SK-N-SH (cell line): ENCODE data around the gene P2RX5.

Experiments used
- ELF1 ChIP-seq: IDR thresholded peaks from 2 replicates; pipeline ENCODE4 v1.4.0; 2012
- FOXM1 ChIP-seq: IDR thresholded peaks from 2 replicates; pipeline ENCODE4 v1.4.0; 2012; ENCODE audit warnings: low read depth, mild to moderate bottlenecking
- NFIC ChIP-seq: IDR thresholded peaks from 2 replicates; pipeline ENCODE4 v1.4.0; 2012; ENCODE audit warnings: borderline replicate concordance
- RCOR1 ChIP-seq: fragments of 150-350 bp; IDR thresholded peaks from 2 replicates; pipeline ENCODE4 v1.6.1; 2017; ENCODE audit warnings: antibody characterized with exemption, low read length
- YY1 ChIP-seq: IDR thresholded peaks from 2 replicates; pipeline ENCODE4 v1.4.0; 2012; ENCODE audit warnings: low read depth, mild to moderate bottlenecking
- TF ChIP-seq, protein P1 (sequence below): fragments of 200-600 bp; sonication (generic); IDR thresholded peaks from 2 replicates; pipeline ENCODE4 v1.6.1; 2017; ENCODE audit warnings: antibody characterized with exemption, mild to moderate bottlenecking, moderate library complexity
- TF ChIP-seq, protein P2 (sequence below): IDR thresholded peaks from 2 replicates; pipeline ENCODE4 v1.6.1; 2012; ENCODE audit warnings: mild to moderate bottlenecking, low read depth, low read length, moderate library complexity

DNA sequence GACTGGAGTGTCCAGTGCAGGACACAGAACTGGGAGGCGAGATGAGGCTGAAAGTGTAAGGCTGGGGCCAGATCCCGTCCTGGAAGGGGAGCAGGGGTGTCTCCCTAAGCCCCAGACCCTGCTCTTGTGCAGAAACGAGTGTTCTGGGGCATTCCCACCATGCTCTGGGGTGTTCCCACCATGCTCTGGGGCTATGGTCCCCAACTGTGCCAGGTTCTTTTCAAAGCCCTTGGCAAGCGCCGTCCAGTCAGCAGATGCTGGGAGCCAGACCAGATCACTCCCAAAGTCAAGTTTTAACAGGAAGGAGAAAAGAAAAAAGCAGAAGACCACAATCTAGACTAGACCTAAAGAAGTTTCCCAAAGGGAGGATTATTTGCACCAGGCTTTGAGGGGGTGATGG, 30.1 kb downstream of the P2RX5 start:
- TF ChIP-seq, protein P1, sequence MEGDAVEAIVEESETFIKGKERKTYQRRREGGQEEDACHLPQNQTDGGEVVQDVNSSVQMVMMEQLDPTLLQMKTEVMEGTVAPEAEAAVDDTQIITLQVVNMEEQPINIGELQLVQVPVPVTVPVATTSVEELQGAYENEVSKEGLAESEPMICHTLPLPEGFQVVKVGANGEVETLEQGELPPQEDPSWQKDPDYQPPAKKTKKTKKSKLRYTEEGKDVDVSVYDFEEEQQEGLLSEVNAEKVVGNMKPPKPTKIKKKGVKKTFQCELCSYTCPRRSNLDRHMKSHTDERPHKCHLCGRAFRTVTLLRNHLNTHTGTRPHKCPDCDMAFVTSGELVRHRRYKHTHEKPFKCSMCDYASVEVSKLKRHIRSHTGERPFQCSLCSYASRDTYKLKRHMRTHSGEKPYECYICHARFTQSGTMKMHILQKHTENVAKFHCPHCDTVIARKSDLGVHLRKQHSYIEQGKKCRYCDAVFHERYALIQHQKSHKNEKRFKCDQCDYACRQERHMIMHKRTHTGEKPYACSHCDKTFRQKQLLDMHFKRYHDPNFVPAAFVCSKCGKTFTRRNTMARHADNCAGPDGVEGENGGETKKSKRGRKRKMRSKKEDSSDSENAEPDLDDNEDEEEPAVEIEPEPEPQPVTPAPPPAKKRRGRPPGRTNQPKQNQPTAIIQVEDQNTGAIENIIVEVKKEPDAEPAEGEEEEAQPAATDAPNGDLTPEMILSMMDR: no peak
- TF ChIP-seq, protein P2, sequence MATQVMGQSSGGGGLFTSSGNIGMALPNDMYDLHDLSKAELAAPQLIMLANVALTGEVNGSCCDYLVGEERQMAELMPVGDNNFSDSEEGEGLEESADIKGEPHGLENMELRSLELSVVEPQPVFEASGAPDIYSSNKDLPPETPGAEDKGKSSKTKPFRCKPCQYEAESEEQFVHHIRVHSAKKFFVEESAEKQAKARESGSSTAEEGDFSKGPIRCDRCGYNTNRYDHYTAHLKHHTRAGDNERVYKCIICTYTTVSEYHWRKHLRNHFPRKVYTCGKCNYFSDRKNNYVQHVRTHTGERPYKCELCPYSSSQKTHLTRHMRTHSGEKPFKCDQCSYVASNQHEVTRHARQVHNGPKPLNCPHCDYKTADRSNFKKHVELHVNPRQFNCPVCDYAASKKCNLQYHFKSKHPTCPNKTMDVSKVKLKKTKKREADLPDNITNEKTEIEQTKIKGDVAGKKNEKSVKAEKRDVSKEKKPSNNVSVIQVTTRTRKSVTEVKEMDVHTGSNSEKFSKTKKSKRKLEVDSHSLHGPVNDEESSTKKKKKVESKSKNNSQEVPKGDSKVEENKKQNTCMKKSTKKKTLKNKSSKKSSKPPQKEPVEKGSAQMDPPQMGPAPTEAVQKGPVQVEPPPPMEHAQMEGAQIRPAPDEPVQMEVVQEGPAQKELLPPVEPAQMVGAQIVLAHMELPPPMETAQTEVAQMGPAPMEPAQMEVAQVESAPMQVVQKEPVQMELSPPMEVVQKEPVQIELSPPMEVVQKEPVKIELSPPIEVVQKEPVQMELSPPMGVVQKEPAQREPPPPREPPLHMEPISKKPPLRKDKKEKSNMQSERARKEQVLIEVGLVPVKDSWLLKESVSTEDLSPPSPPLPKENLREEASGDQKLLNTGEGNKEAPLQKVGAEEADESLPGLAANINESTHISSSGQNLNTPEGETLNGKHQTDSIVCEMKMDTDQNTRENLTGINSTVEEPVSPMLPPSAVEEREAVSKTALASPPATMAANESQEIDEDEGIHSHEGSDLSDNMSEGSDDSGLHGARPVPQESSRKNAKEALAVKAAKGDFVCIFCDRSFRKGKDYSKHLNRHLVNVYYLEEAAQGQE: no peak
- TF ChIP-seq ELF1: no peak
- no peak for TF ChIP-seq FOXM1
- no peak for TF ChIP-seq RCOR1
- TF ChIP-seq YY1: no peak
- no peak for TF ChIP-seq NFIC
